Activated CD4-positive, alpha-beta T cell treated with anti-CD3 and anti-CD28 coated beads for 4 hours (primary cell): ENCODE data around the gene MYO19.
"Not testable (repeated sequence)": the region's sequence is repeated elsewhere in the genome, so short reads cannot be mapped to it uniquely, and the experiment has no call there.

Experiments used
- DNase-seq, 2 donors: peaks; one replicate each; pipeline ENCODE4 v3.0.0-alpha.2; 2020

The MYO19 gene

DNA sequence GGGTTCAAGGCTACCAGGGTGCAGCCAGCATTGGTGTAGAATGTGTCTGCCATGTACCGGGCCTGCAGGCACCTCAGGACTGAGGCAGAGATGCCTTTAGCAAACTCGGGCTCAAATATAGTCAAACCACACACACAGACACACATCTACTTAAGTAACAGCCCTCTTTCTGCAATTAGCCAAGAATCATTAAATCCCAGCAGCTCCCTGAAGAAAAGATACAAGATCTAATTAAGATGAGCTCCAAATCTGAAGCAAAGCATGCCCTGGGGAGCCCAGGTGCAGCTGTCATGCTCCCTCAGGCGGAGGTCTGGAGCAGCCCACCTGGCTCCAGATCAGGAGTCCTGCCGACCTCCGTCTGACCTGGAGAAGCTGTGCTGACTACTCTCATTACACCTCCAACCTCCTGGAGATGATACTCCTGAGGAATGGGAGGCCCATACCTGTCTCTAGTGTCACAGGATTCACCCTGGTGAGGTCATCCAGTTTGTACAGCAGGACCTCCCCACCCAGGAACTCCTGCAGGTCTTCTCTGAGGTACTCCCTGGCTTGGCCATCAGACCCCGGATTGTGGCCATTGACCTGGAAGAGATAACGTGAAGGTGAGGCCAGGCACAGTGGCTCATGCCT, 6.9 kb downstream of the MYO19 start:
- DNase-seq = no peak

DNA sequence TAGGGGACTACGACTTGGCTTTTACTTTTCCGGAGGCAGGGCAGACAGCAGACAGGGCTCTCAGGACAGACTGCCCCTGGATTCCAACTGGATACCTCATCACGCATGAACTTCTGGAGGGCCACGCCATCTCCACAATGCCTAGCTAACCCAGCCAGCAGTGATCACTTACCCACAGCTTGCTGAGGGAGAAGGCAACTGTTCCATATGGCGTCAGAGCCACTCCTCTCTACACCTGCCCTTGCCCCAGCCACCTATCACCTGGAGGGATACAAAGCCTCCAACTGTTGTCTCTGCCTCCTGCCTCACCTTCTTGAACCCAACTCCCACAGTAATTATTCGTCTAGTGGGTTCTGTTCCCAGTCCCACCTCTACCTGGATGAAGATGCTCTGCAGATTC, 8.8 kb downstream of the MYO19 start:
- no peak for DNase-seq

DNA sequence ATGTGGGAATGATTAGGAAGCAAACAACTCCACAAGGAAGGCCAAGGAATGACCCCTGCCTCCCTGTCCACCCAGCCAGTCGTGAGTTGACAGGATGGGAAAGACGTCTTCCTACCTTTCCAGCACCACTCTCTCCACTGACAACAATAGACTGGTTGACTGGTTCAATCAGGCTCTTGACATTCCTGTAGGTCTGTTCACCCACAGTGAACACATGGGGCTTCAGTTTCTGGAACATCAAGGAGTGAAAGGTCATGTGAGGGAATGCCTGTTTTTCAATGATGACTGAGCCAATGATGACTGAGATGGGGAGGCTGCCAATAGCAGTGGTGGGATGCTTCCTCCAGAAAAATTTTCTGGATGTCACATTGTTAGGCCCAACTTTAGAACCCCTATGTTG, 9.6 kb downstream of the MYO19 start:
- no peak for DNase-seq

DNA sequence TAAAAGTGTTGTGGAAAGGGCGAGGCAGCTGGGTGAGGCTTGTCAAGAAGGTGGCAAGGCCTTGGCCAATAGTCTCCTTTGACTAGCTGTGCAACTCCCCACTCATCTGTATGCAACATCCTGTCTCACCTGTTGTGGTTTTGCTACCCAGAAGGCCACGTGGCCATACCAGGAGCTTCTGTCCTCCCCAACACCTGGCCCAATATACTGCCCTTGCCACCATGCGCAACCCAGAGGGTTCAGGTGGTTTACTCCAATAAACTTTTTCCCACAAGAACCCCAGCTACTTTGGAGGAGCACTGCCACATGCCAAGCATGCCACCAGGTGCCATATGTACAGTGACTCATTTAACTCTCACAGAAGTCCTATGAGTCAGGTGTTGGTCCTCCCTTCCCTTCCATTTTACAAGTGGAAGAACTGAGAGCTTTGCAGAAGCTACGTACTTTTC, 10.2 kb downstream of the MYO19 start:
- DNase-seq = no peak

DNA sequence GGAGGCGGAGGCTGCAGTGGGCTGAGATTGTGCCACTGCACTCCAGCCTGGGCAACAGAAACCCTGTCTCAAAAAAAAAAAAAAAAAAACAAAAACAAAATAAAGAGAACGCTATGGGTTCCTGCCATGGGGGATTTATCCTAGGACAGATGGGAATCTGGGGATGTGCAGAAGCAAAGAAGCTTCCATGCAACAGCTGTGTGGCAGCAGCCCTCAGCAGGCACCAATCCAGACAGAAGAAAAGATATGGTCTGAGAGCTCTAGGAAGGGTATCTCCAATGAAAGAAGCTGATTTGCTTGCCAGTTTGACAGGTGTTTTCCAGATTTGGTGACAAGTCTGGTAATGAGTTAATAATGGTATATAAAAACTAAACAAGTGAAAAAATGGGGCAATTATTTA, 11.6 kb downstream of the MYO19 start:
- DNase-seq = no peak

DNA sequence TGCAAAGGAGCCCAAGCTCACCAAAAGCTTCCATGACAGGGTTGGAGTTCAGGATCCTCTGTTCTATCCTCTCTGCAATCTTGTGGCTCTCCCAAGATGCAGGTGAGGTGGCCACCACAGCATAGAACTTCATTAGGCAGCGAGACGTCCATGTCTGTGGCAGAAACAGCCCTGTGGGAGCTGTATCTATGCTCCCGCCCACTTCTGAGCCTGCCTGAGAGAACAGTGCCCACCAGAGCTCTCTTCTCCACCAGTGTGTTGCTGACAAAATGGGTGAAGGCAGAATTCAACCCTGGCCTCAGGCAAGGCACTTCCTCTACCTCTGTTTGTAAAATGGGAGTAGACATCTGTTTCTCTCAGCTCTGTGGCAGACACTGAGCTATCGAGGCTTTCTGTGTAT, 18.8 kb downstream of the MYO19 start:
- DNase-seq = no peak

DNA sequence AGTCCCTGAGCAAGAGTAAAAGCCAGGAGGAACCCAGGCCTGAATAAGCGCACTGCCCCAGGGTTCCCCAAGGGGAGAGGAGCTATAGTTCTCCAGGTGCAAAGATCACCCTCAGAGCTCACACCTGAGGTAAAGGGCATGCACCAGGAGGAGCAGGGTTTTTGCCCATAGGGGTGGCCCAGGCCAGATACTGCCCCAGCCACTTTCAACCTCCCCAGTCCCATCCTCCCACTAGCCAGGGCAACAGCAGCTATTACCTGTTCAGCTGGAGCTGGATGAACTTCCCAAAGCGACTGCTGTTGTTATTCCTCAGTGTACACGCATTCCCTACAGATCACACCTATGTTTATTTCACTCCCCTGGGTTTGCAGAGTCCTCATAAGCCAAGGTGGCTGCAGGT, 19.8 kb downstream of the MYO19 start:
- DNase-seq = no peak

DNA sequence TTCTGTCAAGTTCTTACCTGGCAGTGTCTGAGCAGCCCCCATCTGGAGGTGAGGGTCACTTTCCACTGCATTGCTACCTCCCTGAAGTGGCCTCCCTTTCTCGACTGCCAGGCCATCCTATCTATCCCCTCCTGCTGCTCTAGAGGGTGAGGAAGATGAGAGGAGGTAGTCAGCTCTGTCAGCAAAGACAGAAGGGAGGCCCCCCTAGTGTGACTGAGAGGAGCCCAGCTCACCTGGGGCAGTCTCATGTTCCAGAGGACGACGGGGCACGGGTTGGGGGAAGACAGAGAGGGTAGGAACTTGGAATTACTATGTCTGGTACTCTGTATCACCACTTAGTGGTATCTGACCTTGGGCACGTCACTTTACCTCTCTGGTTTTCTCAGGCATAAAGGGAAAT, 22.0 kb downstream of the MYO19 start:
- DNase-seq = no peak

DNA sequence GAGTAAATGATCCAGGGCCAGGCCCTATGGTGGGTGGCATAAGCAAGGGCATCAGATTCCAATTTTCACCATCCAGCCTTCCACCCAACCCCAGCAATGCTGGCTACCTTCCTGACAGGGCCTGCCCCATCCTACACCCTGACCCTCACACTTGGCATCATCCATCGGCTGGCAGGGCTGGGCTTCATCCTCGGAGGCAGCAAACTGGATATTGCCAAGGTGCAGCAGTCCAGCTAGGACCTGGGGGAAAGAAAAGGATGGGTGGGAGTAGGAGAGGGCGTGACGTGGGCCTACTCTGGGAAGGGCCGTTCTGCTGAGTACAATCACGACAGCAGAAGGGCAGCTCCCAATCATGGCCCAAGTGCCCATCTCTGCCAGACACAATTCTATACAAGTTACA, 23.5 kb downstream of the MYO19 start:
- no peak for DNase-seq

DNA sequence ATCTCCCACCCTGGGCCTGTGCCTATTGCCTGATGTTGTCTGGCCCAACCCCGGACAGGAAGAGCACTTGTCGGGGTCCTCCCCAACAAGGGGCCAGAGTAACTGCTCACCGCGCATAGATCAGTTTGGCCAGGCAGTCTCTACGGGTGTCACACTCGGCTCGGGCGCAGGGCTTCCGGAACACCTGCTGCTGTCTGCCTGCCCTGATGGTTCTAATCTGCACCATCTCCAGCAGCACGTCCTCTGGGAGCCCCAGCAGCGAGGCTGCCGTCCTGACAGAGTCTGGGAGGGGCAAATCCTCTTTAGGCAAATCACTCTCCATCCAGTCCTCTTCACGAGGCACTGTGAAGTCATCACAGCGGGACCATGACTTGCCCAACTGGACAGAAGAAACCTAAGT, 24.0 kb downstream of the MYO19 start:
- no peak for DNase-seq

DNA sequence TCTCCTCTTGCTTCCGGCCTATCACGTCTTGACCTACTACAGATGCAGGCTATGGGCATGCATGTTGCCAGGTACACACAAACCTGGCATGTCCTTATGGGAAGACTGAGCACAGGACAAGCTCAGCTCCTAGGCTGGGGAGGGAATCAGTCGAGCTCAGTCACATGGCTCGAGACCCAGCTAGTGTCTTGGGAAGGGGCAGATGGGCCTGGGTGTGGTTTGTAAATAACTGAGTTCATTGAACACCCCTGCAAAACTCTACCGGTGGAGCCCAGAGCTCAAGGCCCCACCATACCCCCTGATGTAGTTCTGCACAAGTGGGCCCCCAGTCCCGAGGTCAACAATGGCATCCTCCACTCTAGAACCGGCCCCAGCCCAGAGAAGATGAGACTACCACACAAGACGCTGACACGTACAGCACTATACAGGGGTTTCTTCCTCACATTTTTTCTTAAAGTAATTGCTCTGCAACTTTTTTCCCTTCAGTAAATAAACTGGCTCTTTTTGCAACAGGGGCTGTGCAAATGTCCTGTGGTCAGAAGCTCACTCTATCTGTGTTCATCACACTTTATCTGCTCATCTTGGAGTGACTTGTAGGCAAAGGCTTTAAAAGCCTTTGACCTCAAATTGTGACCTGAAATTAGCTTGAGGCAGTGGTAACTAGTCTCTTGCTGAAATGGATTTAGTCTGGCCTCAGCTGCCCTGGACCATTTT, 25.2 kb downstream of the MYO19 start:
- no peak for DNase-seq

DNA sequence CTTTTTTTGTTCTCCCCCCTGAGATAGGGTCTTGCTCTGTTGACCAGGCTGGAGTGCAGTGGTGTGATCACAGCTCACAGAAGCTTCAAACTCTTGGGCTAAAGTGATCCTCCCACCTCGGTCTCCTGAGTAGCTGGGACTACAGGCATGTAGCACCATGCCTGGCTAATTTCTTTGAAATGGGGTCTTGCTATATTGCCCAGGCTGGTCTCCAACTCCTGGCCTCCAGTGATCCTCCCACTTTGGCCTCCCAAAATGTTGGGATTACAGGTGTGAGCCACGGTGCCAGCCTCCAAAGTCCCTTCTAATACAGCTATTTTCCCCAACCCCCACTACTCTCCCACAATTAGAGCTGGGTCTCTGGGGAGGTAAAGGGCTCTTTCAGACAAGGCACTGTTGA, 26.2 kb downstream of the MYO19 start:
- not testable (repeated sequence) for DNase-seq

DNA sequence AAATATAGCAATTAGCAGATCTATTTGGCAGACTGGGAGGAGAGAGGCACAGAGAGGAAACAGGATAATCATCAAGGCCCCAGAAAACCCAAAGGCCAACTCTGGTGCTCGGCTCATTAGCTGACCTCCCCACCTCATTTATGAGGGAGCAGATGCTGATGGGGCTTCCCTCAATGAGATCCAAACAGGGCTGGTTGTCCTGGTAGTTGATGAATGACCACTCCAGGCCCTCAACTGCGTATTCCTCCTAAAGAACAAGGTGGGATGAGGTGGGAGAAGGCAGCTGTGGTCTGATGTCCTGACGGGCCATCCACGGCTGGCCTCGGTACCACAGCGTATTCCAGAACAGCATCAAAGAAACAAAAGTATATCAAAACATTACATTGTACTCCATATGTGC, 27.4 kb downstream of the MYO19 start:
- no peak for DNase-seq

DNA sequence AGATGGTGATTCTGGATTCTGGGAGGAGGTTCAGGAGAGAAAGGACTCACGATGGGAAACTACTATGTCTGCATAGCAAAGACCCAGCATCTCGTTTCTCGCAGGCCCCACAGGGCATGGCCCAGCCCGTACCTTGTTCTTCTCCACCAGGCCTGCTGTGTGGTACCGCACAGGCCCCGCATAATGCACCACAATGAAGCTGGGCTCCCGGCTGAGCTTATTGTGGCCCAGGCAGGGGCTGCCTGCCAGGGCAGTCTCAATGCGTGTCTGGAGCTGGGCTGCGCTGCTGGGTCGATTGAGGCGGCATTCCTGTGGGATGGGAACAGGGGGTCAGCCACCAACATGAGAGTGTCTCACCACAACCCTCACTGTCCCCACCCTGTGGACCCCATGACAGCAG, 27.8 kb downstream of the MYO19 start:
- no peak for DNase-seq

DNA sequence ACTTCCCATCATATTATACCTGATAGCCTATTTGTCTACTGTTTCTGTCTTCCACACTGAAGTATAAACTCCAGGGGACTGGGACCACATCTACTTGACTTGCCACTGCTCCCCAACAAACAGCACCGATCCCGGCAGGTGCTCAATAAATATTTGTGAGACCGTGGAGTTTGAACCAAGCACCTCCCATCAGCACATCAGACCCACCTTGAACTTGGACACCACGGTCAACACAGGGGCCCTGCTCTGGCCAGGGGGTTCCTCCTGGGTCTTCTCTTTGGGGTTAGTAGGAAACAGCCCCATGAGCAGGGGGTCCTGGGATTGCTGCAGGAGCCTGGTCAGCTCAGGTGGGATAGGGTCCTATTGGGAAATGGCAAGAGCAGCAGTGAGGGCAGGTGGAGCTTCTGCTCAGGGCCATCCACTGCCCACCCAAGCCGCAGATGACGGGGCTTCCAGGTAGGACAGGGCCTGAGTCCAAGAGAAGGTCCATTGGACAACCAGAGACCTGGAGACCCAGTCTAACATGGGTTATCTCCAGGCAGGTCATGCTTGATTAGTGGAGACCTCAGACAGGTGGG, 28.3 kb downstream of the MYO19 start:
- DNase-seq = no peak

DNA sequence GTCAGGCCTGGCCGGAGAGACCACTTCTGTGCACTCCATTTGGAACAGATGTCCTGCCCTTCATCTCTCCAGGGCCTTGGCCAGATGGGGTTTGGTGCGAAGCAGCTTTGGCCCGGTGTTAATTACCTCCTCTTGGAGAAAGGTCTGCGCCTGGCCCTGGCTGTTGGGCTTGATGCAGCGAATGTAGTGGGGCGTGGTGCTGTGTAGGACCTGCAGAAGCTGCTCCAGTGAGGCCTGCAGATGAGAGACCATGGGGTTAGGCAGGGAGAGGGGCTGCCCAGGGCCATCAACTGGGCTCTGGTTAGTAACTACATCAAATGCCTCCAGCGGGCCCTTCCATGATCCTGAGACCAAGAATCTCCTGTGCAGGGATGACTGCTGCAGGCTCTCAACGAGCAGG, 29.5 kb downstream of the MYO19 start:
- DNase-seq = no peak

DNA sequence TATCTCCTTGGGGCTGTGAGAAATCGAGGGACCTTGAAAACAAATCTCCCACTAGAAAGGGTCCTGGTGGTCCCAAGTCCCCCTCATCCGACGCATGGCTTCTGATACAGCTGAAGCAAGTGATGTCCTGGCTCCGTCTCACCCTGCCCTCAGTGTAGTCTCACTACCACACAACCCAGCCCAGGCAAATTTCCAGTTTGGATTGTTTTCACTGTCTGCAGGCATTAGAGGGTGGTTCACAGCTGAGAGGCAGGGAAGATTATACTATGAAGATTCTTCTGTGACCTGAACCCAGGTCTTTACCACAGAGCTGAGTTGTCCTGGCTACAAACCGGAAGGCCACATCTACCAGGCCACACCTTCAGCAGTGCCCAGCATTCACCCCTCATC, 30.5 kb downstream of the MYO19 start:
- no peak for DNase-seq

DNA sequence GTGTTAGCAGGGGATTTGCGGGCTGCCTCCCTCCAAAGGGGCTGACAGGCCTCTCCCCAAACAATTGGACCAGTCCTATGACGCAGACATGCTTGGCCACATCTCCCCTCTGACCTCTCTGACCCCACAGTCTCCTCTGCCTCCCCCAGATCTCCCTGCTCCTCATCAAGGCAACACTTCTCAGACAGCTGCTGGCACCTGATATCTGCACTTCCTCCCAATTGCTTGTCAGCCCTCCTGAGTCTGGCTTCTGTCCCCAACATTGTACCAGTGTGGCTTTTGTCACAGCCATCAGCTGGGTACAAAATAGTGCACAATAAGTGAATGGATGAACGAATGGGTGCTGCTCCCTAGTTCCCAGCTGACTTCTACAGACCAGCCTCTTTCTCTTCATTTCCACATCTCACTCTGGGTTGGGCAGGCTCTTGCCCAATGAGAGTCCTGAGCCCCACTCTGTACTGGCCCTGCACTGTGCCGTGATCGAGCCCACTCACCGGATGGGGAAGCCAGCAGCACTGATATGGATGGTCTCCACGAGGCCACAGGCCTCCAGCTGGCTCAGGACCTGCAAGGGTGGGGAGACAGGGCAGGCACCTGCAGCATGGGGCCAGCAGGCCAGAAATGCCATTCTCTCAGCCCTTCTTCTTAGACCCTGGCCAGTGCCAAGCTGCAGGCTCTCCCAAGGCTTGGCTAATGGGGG, 31.1 kb downstream of the MYO19 start:
- DNase-seq = no peak

DNA sequence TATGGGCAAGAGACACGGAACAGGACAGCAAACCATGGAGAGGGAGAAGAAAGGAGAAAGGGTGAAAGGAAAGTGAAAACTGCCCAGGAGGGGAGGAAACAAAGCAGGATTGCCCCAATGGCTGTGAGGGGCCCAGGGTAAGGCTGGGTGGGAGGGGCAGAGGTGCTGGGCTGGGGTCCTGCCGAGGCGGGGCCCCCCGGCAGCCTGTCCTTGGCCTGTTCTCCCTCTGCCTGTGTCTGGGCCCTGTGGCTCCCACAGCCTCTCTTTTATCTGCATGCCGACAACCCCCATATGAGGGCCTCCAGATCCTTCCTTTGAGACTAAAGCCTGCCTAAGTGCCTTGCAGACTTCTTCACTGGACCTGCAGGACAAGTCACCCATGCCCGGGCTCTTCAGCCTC, 32.7 kb downstream of the MYO19 start:
- DNase-seq = no peak

DNA sequence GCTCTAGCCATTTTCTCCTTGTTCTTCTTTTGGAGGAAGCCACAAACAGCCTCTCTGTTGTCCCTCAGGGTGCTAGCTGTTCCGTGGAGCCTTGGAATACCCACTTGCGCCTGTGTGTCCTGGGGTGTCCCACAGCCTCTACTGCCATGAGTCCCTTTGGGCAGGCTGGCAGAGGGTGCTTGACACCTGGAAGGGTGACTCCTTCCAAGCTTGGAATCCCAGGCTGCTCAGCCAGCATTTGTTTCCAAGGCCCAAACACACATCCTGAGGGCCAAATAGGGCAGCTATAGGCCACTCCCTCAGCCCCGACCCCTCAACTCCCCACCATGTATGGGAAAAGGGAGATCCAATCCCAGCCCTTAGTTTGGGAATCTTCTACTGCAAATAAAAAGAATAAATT, 33.3 kb downstream of the MYO19 start:
- no peak for DNase-seq

DNA sequence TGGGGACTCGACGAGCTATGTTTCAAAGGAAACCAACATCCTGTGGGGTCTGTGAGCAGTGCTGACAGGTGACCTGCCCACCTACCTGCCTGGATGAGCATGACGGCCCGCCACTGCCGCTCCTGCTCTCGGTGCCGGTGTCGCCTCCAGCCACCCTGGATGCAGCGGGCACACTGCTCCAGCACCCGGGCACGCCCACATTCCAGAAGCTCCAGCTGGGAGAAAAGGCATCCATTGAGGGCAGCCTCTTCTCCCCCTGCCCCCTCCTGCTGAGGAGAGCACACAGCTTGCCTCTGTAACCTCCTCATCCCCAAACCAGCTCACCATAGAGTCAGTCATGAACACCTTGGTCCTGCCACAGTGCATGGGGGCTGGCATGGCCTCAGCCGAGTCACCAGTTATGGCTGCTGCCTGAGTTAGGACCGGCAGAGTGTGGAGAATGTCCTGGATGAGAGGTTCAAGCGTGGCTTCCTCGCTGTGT, 33.9 kb downstream of the MYO19 start:
- no peak for DNase-seq

DNA sequence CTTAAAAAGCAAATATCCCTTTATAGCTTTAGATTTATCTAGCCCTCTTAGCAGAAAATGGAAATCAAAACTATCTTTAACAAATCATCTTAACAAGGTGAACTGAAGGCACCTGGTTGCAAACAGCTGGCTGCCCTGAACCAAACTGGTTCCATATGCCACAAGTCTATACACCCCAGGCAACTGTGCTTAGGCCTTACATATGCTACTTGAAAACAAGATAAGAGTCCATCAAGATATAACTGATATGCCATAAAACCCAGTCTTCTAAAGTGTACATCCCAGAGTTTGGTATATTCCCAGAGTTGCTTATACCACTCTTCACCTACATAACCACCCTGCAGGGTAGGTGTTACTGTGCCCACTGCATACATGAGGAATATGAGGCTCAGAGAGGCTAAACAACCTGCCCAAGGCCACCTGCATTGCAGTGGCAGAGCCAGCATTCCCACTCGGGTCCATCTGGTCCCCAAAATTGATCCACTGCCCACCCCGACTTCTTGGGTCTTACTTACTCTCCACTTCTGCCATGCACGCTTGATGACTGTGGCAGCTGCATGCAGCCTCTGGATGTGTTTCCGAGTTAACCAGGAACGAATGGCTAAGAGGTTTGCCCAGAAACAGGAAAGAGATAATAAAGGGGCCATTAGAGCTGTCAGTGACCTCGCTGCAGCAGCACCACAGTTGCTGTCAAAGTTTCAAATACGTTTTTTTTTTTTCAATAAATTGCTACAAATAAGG, 35.9 kb downstream of the MYO19 start:
- no peak for DNase-seq

DNA sequence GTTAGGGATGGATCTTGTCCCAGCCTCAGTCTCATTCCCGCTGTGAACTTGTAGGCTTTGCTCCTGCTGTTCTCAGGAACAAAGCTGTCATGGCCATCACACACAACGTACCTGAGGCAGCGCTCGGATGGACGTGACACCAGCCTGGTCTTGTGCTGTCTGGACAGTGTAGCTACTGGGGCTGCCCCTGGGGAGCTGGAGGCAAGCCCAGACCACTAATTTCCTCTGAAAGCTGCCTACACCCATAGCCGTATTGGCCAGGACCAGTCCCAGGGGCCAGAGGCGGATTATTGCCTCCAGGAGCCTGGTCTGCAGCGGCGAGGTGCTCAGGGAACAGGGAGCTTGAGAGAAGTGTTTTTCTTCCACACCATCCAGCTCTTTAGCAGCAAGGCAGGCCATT, 36.5 kb downstream of the MYO19 start:
- DNase-seq = no peak
